Fibroblast of the conjunctiva (primary cell): ENCODE measurements around the gene SMAGP.
"Not testable (repeated sequence)": the region's sequence is repeated elsewhere in the genome, so short reads cannot be mapped to it uniquely, and the experiment has no call there.

ENCODE experiments used
- DNase-seq: peaks from one replicate; pipeline ENCODE4 v3.0.0-alpha.2; 2010; ENCODE audit warnings: low read depth

The SMAGP gene

DNA sequence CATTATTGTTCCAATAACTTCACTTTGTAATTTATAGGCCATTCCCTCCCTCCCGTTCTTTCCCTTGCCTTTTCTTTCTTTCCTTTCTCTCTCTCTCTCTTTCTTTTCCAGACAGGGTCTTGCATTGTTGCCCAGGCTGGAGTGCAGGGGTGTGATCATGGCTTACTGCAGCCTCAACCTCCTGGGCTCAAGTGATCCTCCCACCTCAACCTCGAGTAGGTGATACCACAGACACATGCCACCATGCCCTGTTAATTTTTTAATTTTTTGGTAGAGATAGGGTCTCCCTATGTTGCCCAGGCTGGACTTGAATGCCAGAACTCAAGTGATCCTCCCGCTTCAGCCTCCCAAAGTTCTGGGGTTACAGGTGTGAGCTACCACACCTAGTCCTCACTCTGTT is 45.6 kb downstream of the SMAGP start:
- no peak for DNase-seq

DNA sequence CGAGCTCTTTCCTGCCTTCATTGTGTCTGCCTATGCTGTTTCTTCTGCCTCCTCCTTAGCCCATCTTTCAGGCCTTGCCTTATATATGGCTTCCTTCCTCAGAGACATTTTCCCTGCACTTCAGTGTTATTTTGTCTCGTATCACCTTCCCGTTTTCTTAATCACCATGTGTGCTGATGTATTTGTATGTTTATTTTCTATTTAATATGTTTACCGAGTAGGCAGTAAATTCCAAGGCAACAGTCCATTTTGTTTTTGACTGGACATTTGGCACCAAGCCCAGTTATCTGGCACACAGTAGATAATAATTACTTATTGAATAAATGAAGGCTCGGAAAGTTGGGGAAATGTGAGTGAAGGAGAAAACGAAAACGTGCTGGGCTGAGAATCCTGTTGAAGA is 47.8 kb downstream of the SMAGP start:
- no peak for DNase-seq

DNA sequence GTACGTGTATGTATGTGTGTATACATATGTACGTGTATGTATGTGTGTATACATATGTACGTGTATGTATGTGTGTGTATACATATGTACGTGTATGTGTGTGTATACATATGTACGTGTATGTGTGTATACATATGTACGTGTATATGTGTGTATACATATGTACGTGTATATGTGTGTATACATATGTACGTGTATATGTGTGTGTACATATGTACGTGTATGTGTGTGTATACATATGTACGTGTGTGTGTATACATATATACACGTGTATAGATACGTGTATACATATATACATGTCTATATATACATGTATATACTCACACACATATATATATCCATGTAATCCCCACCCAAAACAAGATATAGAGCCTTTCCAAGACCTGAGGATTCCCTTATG is 50.4 kb downstream of the SMAGP start:
- DNase-seq: not testable (repeated sequence)

DNA sequence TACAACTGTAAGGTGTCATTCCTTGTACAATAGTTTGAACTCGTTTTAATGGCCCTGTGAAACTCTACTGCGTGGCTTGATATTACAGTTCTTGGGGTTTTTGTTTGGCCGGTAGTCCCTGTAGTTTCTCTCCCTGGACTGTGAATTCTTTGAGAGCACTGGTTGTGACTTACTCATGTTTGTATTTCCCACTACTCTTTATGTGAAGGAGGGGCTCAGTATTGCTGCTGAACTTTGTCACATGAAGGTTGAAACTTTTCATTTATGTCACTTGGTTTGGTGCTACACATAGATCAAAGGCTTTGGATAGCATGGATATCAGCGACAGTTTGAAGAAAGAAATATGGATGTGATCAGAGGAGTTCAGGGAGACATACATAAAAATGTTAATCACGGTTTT is 50.9 kb downstream of the SMAGP start:
- no peak for DNase-seq

DNA sequence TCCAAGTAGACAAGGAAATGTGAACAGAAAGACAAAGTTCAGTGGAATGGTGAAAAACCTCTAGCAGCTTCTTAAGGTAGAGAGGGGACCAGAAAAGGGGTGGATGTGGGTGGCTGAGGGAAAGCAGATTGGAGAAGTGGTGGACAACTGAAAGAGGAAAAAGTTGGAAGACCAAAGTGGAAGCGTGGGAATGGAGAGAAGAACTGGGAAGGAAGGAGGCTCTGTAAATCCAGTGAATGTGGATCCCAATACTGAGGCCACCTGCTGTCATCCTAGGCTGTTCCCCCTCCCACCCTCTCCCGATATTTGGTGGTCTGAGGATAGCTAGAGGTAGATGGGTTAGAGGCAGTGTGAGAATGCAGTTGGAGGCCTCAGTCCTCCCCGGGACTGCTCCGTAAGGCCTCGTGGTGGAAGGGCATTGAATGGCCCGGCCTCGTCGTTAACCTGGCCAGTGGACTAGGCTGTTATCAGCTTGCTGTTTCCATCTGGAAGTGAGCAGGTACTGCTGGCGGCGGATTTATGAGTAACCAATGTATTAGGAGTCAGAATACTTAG is 51.5 kb downstream of the SMAGP start:
- no peak for DNase-seq

DNA sequence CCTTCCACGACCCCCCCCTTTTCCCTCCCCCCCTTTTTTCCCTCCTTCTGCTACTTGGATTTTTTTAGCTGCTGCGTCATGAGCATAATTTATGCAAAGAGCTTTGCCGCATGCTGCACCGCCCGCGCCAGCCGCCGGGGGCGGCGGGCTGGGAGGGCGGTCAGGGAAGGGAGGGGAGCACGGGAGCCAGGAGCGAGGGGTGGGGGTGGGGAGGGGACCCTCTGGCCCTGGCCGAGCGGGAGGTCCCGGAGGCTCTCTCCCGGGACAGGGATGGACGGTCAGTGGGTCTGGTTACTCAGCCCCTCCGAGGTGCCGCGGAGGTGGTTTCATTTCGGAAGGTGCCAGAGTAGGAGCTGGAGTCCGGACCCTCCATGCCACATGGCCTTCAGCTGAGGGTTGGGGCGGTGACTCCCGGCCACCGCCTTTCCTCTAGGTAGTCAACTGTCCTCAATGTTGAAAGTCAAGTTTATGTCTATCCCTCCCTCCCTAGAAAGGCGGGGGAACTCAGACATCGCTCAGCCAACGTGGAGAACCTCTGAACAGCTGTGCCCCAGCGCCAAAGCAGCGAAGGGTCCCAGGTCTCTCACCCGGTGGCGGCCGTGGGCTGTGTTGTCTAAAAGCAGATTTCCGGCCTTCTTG is 52.1 kb downstream of the SMAGP start, which contains the start of gene POU6F1:
POU6F1 (minus strand) TSS at position 95 of the 639 bp plus-strand sequence. CDS start 11,226 bp downstream, outside the sequence.
- peak; percentile 64 for DNase-seq

DNA sequence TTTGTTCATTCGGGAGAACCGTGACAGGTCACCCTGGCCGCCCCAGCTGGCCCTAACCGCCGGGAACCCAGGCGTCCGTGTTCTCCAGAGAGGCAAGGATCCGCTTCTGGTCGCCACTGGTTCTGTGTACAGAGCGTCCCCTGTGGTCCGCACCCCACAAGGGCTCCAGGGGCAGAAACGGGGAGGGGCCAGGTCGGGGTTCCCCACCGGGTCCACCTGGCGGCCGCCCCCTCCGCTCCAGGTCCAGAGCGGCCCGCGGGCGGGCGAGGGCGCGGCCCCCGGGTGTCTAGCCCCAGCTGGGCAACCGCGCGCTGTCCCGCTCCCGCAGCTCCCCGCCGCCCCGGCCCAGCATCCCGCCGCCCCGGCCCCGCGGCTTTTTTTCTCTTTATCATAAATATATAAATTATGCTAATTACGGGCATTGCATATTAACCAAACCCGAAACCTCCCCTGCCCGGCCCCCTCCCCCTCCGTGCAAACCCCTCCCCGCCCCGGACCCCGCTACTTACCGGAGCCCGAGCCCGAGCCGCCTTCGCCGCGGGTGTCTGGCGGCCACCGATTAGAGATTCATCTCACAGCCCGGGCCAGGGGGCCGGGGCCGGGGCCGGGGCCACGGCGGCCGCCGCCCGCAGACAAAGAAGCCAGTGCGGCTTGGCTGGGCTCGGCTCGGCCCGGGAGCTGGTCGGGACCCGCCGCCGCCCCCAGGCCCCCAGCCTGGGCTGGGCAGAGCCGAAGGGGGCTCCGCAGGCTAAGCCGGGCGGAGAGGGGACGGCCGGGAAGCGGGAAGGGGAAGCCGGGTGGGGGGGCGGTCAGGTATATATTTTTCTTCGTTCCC is 52.9 kb downstream of the SMAGP start:
- DNase-seq: no peak

DNA sequence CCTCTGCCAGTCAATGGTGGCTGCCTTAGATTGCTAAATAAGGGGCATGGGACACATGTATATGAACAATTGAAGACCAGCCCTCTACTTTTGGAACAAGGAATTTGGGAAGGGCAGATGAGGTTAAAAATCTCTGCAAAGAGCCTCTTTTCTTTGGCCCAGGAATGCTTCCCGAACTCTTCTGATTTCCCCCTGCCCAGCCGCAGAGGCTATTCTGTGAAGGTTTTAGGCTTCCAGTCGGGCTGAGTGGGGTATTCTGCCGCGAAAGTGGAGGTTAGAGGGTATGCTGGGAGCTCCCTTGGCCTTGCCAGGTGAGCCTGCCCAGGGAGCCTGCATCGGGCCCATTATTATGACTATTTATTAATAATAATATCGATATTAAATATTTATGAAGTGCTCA is 53.6 kb downstream of the SMAGP start:
- DNase-seq: no peak

DNA sequence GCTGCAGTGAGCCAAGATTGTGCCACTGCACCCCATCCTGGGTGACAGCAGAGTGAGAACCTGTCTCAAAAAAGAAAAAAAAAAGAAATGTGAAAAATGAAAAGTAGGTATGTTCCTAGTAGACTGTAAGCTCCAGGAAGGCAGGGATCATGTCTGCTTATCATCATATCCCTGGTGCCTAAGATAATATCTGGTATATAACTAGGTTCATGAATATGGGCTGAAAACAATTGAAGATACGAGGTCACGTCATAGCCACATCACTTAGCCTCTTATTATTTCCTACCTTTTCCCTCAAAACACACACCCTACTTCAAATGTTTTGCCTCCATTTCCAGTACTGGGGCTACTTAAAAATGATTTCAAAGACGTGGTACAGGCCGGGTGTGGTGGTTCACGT is 55.3 kb downstream of the SMAGP start:
- DNase-seq: no peak

DNA sequence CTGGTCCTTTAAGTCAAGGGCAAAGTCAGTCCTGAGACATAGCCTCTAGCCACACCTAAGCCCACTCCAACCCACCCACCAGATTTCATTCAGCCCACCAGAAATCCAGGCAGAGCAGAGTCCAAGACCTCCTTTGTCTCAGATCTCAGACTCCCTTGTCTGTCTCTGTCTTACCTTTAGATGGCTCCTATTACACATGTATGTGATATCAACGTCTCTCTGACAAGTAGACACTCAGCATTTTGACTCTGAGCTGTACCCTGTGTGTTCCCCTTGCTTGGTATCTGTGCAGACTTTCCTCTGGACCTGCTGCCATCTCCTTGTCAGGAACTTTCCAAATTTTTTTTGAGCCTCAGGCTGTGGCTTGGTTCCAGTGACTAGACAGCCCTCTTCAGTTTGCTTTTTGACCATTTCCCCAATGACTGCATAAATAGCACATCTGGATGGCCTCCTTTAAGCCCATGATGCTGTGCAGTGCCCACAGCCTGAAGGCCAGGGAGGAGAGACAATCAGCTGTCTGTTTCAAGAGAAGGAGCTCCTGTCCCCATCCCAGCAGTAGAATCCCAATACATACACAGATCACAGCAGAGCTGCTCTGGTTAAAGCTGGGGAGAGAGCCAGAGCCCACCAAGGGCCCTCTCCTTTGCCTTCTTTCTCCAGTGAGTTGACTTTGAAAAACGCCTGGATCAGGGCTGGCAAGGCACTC is 59.4 kb downstream of the SMAGP start:
- no peak for DNase-seq

DNA sequence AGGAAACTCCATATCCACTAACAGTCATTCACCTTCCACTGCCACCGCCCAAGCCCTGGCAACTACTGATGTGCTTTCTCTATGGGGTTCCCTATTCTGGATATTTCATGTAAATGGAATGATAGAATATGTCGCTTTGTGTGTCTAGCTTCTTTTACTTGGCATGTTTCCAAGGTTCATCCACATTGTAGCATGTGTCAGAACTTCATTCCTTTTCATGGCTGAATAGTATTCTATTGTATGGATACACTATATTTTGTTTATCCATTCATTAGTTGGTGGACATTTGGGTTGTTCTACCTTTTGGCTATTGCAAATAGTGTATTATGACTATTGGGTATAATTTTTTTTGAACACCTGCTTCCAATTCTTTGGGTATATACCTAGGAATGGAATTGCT is 61.0 kb downstream of the SMAGP start:
- DNase-seq: no peak

DNA sequence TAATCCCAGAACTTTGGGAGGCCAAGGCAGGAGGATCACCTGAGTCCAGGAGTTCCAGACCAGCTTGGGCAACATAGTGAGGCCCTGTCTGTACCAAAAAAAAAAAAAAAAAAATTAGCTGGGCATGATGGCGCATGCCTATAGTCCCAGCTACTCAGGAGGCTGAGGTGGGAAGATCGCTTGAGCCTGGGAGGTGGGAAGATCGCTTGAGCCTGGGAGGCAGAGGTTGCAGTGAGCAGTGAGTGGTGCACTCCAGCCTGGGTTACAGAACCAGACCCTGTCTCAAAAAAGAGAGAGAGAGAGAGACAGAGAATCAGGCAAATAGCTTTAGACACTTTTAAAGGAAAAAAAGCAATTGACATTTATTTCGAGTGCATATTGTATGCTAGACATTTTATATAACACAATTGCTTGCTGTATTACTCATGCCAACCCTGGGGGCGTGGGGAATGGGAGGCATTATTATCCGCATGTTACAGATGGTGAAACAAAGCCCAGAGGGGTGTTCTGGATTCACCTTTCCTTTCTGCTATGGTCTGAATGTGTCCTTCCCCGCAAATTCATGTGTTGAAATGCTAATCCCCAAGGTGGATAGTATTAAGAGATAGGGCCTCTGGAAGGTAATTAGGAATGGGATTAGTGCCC is 62.1 kb downstream of the SMAGP start:
- DNase-seq: no peak

DNA sequence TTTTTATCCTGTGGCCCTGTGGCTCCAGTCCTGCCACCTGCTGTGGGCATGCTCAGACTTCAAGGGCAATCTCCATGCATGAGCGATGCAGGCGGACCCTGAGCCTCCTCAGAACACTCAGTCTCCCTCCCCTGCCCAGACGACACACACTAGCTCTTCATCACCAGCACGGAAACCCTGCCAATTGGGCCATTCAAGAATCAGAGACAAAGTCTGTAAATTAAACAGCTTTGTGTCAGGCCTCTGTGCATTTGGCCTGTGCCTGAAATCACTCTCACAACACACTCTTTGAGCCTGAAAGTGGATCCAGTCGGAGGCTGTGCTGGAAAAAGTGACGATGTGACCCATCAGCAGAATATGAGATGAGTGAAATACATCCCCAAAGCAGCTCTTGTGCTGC is 64.9 kb downstream of the SMAGP start:
- DNase-seq: no peak

DNA sequence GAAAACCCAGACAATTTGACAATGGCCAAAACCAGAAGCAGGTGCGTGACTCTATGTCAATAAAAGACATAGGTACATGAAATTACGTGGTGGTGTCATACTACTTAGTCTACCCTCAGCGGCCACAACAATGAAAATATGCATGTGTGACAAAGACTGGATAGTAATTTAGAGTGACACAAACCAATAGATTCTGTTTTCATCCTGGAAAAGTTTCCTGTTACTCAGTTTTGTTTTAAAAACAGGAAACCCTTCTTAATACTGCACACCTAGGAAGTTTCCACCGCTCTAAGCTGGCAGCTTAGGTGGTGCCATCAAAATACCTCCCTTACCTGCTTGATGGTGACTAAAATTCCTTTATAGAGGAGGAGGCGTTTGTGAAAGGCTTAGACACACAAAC is 67.5 kb downstream of the SMAGP start:
- DNase-seq: no peak

DNA sequence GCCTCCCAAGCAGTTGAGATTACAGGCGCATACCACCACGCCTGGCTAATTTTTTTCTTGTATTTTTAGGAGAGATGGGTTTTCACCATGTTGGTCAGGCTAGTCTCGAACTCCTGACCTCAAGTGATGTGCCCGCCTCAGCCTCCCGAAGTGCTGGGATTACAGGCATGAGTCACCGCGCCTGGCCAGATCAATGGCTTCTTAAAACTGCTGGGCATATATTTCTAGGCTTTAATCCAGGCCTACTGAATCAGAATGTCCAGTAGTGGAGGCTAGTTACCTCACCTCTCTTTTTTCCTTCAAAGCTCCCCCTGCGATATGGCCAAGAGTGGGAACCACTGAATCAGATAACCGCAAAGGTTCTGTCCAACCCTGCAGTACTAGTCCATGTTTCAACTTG is 69.4 kb downstream of the SMAGP start:
- no peak for DNase-seq

DNA sequence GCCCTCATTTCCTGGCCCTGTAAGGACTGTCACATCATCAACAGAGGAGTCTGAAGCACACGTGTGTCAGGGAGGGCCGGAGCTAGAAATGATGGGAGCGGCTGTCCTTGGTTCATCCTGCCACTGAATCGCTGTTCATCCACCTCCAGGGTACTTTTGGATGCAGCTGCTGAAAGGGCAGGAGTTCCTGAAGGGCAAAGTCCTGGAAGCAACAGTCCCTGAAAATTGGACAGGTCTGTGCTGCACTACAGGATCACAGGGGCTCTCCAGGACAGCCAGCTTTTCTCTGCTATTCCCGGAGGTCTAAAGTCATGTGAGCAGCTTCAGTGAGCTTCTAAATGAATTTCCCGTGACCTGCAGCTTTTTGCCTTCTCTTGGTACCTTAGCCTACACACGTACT is 70.1 kb downstream of the SMAGP start:
- no peak for DNase-seq

DNA sequence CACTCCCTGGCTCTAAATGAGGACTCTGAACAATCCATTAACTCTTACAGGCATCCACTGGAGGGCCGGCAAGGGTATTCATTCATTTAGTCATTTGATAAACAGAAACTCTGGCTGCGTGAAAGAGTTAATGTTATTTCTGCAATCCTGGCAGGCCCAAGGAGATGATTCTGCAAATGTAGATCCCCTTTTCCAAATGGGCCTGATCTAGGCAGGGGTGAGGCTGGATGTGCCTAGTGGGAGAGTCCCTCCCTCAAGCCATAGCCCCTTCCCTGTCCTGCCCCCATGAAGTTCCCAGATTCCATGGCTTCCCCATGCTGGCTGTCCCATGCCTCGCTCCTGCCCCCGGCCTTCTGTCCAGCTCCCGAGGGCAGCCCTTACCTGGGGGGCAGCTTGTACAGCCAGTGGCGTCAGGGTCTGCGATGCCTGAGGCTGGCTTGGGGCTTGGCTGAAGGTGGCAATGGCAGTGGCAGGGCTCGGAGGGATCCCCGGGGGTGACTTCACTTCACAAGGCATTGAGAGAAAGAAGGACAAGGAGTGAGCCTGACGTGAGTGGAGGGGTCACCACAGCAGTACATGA is 70.8 kb downstream of the SMAGP start:
- no peak for DNase-seq

DNA sequence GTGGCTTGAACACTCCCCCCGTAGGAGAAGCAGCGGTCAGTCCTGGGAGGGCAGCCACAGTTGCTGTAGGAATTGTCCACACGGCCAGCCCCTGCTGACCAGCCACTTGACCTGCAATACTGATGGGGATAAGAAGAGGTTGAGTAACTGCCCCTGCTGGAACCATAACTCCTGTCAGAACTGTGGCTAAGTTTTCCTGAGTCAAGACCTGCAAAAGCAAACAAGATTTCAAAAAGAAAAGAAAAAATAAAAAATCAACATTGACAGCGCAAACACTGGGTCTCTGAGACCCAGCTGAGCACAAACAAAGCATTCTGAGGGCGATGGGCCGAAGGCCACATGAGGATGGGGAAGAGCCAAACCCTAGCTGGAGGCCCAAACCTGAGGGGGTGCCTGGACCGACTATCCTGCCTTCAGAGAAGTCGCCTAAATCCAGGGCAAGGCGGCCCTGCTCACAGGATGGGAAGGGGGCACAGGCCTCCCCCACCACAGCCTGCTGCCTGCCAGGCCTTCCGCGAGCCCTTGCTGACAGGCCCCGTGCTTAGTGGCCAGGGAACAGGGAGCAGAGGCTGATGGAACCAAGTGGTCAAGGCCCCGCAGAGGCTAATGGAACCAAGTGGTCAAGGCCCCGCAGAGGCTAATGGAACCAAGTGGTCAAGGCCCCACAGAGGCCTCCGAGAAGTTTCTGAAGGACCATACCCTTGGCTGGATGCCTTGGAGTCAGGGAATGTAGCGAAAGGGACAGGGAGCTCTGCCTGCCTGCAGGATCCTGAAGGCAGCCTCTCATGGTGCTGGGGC is 71.4 kb downstream of the SMAGP start:
- DNase-seq: no peak

DNA sequence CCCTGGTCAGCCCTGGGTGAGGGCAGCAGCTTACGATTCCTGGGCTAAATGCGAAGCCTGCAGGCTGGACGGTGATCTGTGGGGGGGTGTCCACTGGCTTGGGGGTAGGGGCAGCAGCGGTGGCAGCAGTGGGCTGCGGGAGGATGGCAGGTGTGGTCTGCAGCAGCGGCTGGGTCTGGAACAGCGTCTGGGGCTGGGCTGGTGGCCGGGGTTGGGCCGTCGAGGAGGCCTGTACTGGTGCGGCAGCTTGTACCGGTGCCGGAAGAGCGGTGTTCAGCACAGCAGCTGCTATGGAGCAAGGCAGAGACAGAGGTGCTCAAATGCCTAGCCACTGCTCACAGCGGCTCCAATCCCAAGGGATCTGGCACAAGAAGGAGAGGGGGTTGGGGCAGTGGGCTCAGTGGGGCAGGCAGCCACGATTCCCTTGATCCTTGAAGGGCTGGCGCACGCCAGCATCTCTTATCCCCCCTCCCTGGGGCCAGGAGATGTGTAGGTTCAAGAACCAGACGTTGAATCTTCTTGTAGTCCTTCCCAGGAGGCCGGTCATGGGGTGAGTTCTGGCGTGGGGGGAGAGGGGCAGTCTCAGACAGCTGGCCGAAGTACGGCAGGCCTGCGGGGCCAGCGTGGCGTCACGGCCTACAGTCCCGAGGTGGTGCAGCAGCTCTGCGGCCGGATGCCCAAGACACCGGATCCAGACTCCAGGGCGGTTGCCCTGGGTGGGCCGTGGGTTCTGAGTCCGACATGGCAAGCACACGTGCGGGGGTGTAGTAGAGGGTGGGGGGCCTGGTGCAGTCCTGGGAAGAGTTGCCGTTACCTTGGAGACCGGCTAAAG is 72.3 kb downstream of the SMAGP start:
- no peak for DNase-seq

DNA sequence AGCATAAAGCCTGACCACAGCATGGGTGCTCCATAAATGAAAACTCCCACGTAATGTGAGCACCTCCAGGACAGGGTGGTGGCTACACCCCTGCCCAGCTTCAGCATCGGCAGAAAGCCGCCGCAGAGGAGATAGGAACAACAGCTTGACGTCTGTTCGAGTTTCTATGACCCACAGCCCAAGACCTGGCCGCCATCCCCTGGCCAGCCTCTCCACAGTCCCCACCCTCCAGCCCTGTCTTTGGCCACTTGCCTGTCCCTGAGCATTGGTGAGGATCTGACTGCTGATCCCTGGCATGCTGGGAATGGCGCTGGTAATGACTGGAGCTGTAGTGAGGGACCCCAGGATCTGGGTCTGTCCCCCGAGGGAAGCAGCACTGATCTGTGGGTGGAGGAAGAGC is 73.7 kb downstream of the SMAGP start:
- DNase-seq: no peak
